Type B pancreatic cell (in vitro differentiated cells): ENCODE data around the gene DOC2B. TPM values are rescaled to one million over a fixed set of nuclear protein-coding genes. Genes with fewer than 3 reads are reported as not detected.
"Not testable (repeated sequence)": the region's sequence is repeated elsewhere in the genome, so short reads cannot be mapped to it uniquely, and the experiment has no call there.

Experiments
- DNase-seq: peaks from one replicate; pipeline ENCODE4 v3.0.0; 2021; ENCODE audit warnings: mixed read lengths; ENCODE audit not compliant: unreplicated experiment; ENCODE audit errors: extremely low spot score
- H3K27ac Mint-ChIP-seq: 2 replicates; pipeline ENCODE4 v1.8.0; 2021; ENCODE audit warnings: mild to moderate bottlenecking, mixed read lengths
- H3K27me3 Mint-ChIP-seq: 2 replicates; pipeline ENCODE4 v1.8.0; 2021; ENCODE audit warnings: mixed read lengths
- H3K36me3 Mint-ChIP-seq: 2 replicates; pipeline ENCODE4 v1.8.0; 2021; ENCODE audit warnings: mixed read lengths
- H3K4me1 Mint-ChIP-seq: one replicate; pipeline ENCODE4 v1.8.0; 2021; ENCODE audit warnings: mixed read lengths; ENCODE audit not compliant: unreplicated experiment
- H3K4me3 Mint-ChIP-seq: 2 replicates; pipeline ENCODE4 v1.8.0; 2021; ENCODE audit warnings: mild to moderate bottlenecking, mixed read lengths
- H3K9me3 Mint-ChIP-seq: 2 replicates; pipeline ENCODE4 v1.8.0; 2021; ENCODE audit warnings: mixed read lengths
- total RNA-seq: library from RNA; stranded (reverse); gene quantifications from 2 replicates; pipeline ENCODE4 v1.2.1, GENCODE V29; 2021; ENCODE audit warnings: low replicate concordance
- TF ChIP-seq, protein P1 (sequence below): fragments of 200-600 bp; sonication (generic); conservative IDR thresholded peaks from 2 replicates; pipeline ENCODE4 v1.5.0; 2021; ENCODE audit warnings: antibody characterized with exemption, mild to moderate bottlenecking

DOC2B gene
- total RNA-seq, 1 donor from 2014 or later = 6.3 TPM

DNA sequence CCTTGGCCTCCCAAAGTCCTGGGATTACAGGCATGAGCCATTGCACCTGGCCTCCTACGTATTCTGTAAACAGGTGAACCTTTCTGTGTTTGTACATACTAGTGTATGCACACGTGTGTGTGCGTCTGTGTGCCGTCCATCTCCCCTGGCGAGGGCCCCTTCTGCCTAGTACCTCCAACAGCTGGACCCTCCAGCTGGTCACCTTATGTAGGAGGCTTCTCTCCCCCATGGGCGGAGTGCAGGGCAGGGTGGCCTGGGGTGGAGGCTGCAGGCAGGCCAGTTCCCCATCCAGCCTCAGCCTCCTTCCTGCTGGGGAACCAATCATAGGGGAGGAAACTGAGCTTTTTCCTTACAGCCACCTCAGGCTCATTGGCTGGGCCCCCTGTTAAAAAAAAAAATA is 24.4 kb upstream of the DOC2B start:
- DNase-seq = no peak
- TF ChIP-seq, protein P1, sequence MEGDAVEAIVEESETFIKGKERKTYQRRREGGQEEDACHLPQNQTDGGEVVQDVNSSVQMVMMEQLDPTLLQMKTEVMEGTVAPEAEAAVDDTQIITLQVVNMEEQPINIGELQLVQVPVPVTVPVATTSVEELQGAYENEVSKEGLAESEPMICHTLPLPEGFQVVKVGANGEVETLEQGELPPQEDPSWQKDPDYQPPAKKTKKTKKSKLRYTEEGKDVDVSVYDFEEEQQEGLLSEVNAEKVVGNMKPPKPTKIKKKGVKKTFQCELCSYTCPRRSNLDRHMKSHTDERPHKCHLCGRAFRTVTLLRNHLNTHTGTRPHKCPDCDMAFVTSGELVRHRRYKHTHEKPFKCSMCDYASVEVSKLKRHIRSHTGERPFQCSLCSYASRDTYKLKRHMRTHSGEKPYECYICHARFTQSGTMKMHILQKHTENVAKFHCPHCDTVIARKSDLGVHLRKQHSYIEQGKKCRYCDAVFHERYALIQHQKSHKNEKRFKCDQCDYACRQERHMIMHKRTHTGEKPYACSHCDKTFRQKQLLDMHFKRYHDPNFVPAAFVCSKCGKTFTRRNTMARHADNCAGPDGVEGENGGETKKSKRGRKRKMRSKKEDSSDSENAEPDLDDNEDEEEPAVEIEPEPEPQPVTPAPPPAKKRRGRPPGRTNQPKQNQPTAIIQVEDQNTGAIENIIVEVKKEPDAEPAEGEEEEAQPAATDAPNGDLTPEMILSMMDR = no peak
- H3K27ac Mint-ChIP-seq = no peak overlapping the region
- peaks cover 4% of the 10 kb centered on the region for H3K27me3 Mint-ChIP-seq
- H3K36me3 Mint-ChIP-seq = no peaks in the 10 kb centered on the region
- H3K4me3 Mint-ChIP-seq = no peak overlapping the region
- H3K4me1 Mint-ChIP-seq = peaks cover 13% of the 10 kb centered on the region
- H3K9me3 Mint-ChIP-seq = peaks cover 13% of the 10 kb centered on the region

DNA sequence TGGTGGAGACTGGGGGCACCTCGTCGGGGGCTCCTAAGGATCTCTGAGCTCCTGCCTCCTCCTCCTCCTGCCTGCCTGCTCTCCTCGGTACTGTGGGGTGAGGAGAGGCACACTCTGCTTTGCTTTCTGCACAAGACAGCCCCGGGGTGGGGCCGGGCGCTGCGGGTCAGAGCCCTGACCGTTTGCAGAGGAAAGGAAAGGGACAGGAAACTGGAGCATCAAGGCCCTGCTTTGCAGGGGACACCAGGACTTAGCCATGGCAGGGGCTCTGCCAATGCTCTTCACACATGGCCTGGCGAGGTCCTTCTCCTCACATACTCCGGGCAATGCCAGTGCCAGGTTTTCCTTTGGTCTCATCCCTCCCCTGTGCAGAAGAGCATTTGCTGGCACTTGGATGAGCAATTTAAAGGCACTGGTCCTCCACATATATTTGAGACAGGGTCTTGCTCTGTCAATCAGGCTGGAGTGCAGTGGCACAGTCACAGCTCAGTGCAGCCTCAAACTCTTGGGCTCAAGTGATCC is 23.8 kb upstream of the DOC2B start:
- Mint-ChIP-seq H3K27me3 (peaks cover 7% of the 10 kb centered on the region), H3K27ac (no peak overlapping the region), H3K9me3 (peaks cover 13% of the 10 kb centered on the region), H3K36me3 (no peaks in the 10 kb centered on the region), H3K4me3 (no peak overlapping the region), H3K4me1 (peaks cover 17% of the 10 kb centered on the region)
- DNase-seq = no peak
- TF ChIP-seq, protein P1 = no peak

DNA sequence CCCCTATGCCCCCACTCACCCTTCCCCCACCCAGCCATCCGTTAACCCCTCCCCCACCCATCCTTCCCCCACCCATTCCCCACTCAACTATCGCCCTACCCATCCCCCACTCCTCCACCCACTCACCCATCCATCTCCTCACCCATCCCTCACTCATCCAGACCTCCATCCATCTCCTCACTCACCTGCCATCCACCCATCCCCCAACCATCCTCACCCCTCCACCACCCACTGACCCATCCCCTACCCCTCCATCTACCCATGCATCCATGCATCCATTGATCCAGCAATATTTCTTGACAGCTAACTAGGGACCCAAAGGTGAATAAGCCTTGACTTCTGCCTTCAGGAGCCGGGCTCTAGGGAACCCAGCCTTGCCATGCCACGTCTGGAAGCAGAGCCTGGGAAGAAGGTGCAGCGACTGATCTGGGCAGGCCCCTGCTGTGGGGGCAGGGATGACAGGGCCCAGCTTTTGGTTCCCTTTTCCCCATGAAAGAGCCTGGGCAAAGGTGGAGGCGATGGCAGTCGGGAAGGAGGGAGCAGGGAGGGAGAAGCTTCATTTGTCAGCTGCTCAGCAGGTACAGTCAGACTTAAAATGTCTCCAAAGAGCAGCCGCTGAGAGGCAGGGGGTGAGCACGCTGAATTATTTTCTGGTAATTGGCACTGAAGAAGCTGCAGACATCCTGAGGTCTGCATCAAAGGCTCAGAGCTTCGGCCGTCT is 23.1 kb upstream of the DOC2B start:
- peaks cover 13% of the 10 kb centered on the region for H3K9me3 Mint-ChIP-seq
- no peak overlapping the region for H3K4me3 Mint-ChIP-seq
- DNase-seq = no peak
- TF ChIP-seq, protein P1 = no peak
- peaks cover 23% of the 10 kb centered on the region for H3K4me1 Mint-ChIP-seq
- H3K27ac Mint-ChIP-seq = no peak overlapping the region
- peaks cover 10% of the 10 kb centered on the region for H3K27me3 Mint-ChIP-seq
- H3K36me3 Mint-ChIP-seq = no peaks in the 10 kb centered on the region

DNA sequence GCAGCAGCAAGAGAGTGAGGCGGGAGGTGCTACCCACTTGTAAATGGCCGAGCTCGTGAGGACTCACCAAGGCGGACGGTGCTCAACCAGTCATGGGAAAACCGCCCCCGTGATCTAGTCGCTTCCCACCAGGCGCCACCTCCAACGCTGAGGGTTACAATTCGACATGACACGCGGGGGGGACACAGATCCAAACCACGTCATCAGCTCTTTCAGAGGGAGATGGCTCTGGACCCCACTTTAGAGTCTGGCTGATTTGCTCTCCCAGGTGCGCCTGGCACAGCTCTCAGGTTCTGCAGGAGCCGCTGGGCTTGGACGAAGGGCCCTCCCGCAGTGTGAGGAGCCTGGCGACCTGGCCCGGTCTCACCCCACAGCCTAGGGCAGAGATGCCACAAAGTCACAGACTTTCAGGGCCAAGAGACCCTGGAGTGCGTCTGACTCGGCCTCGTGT is 21.1 kb upstream of the DOC2B start:
- TF ChIP-seq, protein P1 = no peak
- Mint-ChIP-seq H3K4me3 (no peak overlapping the region), H3K36me3 (no peaks in the 10 kb centered on the region), H3K27me3 (peaks cover 18% of the 10 kb centered on the region), H3K27ac (no peak overlapping the region), H3K9me3 (peaks cover 9% of the 10 kb centered on the region), H3K4me1 (peaks cover 34% of the 10 kb centered on the region)
- DNase-seq = no peak

DNA sequence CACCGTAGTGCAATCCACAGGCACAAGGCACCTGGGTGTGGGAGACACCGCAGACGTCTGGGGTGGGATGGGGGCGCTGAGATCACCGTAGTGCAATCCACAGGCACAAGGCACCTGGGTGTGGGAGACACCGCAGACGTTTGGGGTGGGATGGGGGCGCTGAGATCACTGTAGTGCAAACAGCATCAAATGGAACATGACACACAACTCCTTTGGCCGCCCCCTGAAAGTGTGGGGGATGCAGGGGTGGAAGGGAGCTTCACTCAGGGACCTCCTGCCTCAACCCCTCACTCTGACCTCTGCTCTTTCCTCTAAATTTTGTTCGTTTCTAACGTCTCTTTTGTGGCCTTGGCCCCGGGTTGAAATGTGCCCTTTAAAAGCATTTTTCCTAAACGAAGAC is 20.3 kb upstream of the DOC2B start:
- Mint-ChIP-seq H3K27me3 (peaks cover 18% of the 10 kb centered on the region), H3K4me1 (peaks cover 34% of the 10 kb centered on the region)
- H3K4me3 Mint-ChIP-seq, H3K9me3 Mint-ChIP-seq, H3K36me3 Mint-ChIP-seq, DNase-seq, H3K27ac Mint-ChIP-seq: not testable (repeated sequence)

DNA sequence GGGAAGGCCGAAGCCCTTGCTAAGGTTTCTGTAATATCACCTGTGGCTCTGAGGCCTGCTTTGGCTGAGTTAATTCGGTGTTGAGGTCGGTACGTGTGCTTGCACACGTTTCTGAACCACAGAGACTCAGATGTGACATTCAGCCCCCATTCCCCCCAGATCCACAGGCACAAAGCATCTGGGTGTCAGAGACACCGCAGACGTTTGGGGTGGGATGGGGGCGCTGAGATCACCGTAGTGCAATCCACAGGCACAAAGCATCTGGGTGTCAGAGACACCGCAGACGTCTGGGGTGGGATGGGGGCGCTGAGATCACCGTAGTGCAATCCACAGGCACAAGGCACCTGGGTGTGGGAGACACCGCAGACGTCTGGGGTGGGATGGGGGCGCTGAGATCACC is 19.8 kb upstream of the DOC2B start:
- H3K4me3 Mint-ChIP-seq, H3K27ac Mint-ChIP-seq, H3K9me3 Mint-ChIP-seq, H3K36me3 Mint-ChIP-seq, DNase-seq: not testable (repeated sequence)
- peaks cover 22% of the 10 kb centered on the region for H3K27me3 Mint-ChIP-seq
- H3K4me1 Mint-ChIP-seq = peaks cover 38% of the 10 kb centered on the region
